ENCODE results near the gene DBF4. TPM values are rescaled to one million over a fixed set of nuclear protein-coding genes. Genes with fewer than 3 reads are reported as not detected.
"Not testable (repeated sequence)": the region's sequence is repeated elsewhere in the genome, so short reads cannot be mapped to it uniquely, and the experiment has no call there.

Gene DBF4
- total RNA-seq = 10 to 100 TPM in 2 of 6 donors, 1 to 10 TPM in 4; 4.2 to 14.6 (median 8.6) TPM

GRCh38 chr7:87876040-87876868 is at the start of gene DBF4, which contains the start of gene SLC25A40:
Gene DBF4, plus strand, starts transcription at chr7:87876493. Its CDS starts 240 bp downstream, at chr7:87876733.
Gene SLC25A40, minus strand, starts transcription at chr7:87876360. Its CDS starts 17,633 bp downstream, at chr7:87858727.
- ATAC-seq (ENCODE audit: low FRiP score in 2 of 2) = peak; percentile 98 to 99
- TF ChIP-seq POLR2AphosphoS5 (IDR thresholded peaks at IDR 0.05) (peak; percentile 52 to 86), POLR2A (IDR thresholded peaks at IDR 0.05) (peak in 3 of 4 donors; percentile 79 to 84 (median 84)), CTCF (IDR thresholded peaks at IDR 0.05) (peak in 1 of 6 experiments; percentile 21), EP300 (IDR thresholded peaks at IDR 0.05) (peak in 1 of 4 donors; percentile 23)
- H3K36me3 ChIP-seq = no peaks in the 10 kb centered on the region
- peak within 1 kb of the TSS; percentile 63 to 93 (median 78) for H3K4me3 ChIP-seq
- DNase-seq = peak; percentile 96 to 100
- H3K27ac ChIP-seq = peak within 1 kb of the TSS; percentile 87 to 94 (median 92)
- no peaks in the 10 kb centered on the region for H3K9me3 ChIP-seq
- H3K4me1 ChIP-seq = peaks cover 17 to 29% (median 19%) of the 10 kb centered on the region in 4 donors
- WGBS, 2 donors = 1% methylated on average over 39 to 51 of the region's 84 CpGs
- H3K27me3 ChIP-seq = no peaks in the 10 kb centered on the region

DNA sequence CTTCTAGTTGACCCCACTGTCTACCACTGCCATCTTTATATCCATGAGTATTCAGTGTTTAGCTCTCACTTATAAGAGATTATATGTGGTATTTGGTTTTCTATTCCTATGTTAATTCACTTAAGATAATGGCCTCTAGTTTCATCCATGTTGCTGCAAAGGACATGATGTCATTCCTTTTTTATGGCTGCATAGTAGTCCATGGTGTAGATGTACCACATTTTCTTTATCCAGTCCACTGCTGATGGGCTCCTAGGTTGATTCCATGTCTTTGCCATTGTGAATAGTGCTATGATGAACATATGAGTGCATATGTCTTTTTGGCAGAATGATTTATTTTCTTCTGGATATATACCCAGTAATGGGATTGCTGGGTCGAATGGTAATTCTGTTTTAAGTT is 47.9 kb upstream of the DBF4 start:
- 95 to 100% methylated on average over 1 of the region's 1 CpG for WGBS, 2 donors
- H3K27ac ChIP-seq; DNase-seq; H3K27me3 ChIP-seq; H3K4me1 ChIP-seq; H3K36me3 ChIP-seq; ATAC-seq (ENCODE audit: low FRiP score in 2 of 2); H3K4me3 ChIP-seq; H3K9me3 ChIP-seq: not testable (repeated sequence)

DNA sequence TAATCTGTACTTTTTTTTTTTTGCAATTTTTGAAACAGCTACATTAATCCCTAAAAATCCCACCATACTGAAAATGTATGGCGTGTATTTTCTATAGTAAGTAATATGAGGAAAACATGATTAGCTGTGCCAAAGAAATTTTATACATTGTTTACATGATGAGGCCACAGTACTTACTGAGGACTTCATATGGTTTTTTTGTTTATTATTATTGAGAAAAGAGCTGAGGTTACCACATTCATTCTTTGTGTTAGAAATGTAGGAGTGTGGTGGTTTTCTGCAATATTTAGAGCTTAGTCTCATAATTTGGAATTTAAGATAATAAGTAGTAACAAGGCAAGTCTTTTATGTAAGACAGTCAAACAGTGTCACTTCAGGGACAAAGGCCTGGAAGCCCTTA is 45.2 kb upstream of the DBF4 start:
- Histone ChIP-seq H3K4me1 (no peaks in the 10 kb centered on the region), H3K4me3 (no peak overlapping the region), H3K27ac (no peak overlapping the region), H3K27me3 (no peaks in the 10 kb centered on the region), H3K9me3 (no peaks in the 10 kb centered on the region), H3K36me3 (peaks cover 0 to 8% (median 3%) of the 10 kb centered on the region in 4 donors)
- DNase-seq = no peak
- no peak for TF ChIP-seq POLR2A (IDR thresholded peaks at IDR 0.05)
- no peak for TF ChIP-seq EP300 (IDR thresholded peaks at IDR 0.05)
- no peak for TF ChIP-seq CTCF (IDR thresholded peaks at IDR 0.05)
- 94 to 96% methylated on average over 1 of the region's 1 CpG for WGBS, 2 donors
- no peak for ATAC-seq (ENCODE audit: low FRiP score in 2 of 2)

- TF ChIP-seq CTCF (IDR thresholded peaks at IDR 0.05) (no peak), POLR2AphosphoS5 (IDR thresholded peaks at IDR 0.05) (no peak), POLR2A (IDR thresholded peaks at IDR 0.05) (no peak), EP300 (IDR thresholded peaks at IDR 0.05) (no peak)
- Histone ChIP-seq H3K27ac (no peak overlapping the region), H3K9me3 (no peaks in the 10 kb centered on the region), H3K36me3 (peaks cover 0 to 11% (median 4%) of the 10 kb centered on the region in 4 donors), H3K4me3 (no peak overlapping the region), H3K4me1 (no peaks in the 10 kb centered on the region), H3K27me3 (no peaks in the 10 kb centered on the region)
- ATAC-seq (ENCODE audit: low FRiP score in 2 of 2) (no peak), DNase-seq (no peak)
- 82 to 91% methylated on average over 1 of the region's 1 CpG for WGBS, 2 donors
Observed at GRCh38 chr7:87833130-87833529, 43.2 kb upstream of the DBF4 start.

GRCh38 chr7:87837597-87837996 is 38.7 kb upstream of the DBF4 start:
- DNase-seq (no peak), ATAC-seq (ENCODE audit: low FRiP score in 2 of 2) (no peak)
- TF ChIP-seq CTCF (IDR thresholded peaks at IDR 0.05) (no peak), POLR2A (IDR thresholded peaks at IDR 0.05) (no peak), EP300 (IDR thresholded peaks at IDR 0.05) (no peak)
- no peaks in the 10 kb centered on the region for H3K9me3 ChIP-seq
- 31 to 53% methylated on average over 1 of the region's 1 CpG for WGBS, 2 donors
- H3K4me3 ChIP-seq = no peak overlapping the region
- peaks cover 0 to 16% (median under 1%) of the 10 kb centered on the region in 4 donors for H3K36me3 ChIP-seq
- H3K4me1 ChIP-seq = no peaks in the 10 kb centered on the region
- H3K27ac ChIP-seq = no peak overlapping the region
- no peaks in the 10 kb centered on the region for H3K27me3 ChIP-seq

All from upper lobe of left lung (tissue), 6 donors.